HEK293T (cell line): ENCODE measurements around the gene ZFPL1.

Experiments
- CTCF ChIA-PET: fragments of 350-600 bp; formaldehyde crosslinking; extraction: SDS; loops from one replicate; lab custom pipeline; 2021; ENCODE audit warnings: antibody characterized with exemption, inconsistent platforms; lab: Yijun Ruan, JAX
- POLR2A ChIA-PET: fragments of 350-600 bp; formaldehyde crosslinking; extraction: SDS; loops from one replicate; lab custom pipeline; 2020; ENCODE audit warnings: antibody characterized with exemption, inconsistent platforms; lab: Yijun Ruan, JAX
- DNase-seq: peaks from one replicate; pipeline ENCODE4 v3.0.0; 2012; ENCODE audit warnings: mixed read lengths; ENCODE audit errors: extremely low spot score
- ARNT ChIP-seq: fragments of 450-650 bp; IDR thresholded peaks from 2 replicates; pipeline ENCODE4 v1.6.1; 2017; ENCODE audit warnings: mild to moderate bottlenecking
- BHLHE40 ChIP-seq: fragments of 450-650 bp; IDR thresholded peaks from 2 replicates; pipeline ENCODE4 v1.6.1; 2016; ENCODE audit warnings: mild to moderate bottlenecking, moderate library complexity, borderline replicate concordance
- CTBP1 ChIP-seq: fragments of 450-650 bp; IDR thresholded peaks from 2 replicates; pipeline ENCODE4 v1.6.1; 2016; ENCODE audit warnings: borderline replicate concordance
- ELF4 ChIP-seq: fragments of 450-650 bp; IDR thresholded peaks from 2 replicates; pipeline ENCODE4 v1.6.1; 2017; ENCODE audit warnings: antibody characterized with exemption
- FOXA1 ChIP-seq: fragments of 450-650 bp; IDR thresholded peaks from 2 replicates; pipeline ENCODE4 v1.6.1; 2016; ENCODE audit warnings: mild to moderate bottlenecking
- FOXK2 ChIP-seq: fragments of 450-650 bp; IDR thresholded peaks from 2 replicates; pipeline ENCODE4 v1.6.1; 2016; ENCODE audit warnings: mild to moderate bottlenecking
- FOXM1 ChIP-seq: fragments of 450-650 bp; IDR thresholded peaks from 2 replicates; pipeline ENCODE4 v1.6.1; 2017; ENCODE audit warnings: mild to moderate bottlenecking, borderline replicate concordance
- HDGF ChIP-seq: fragments of 450-650 bp; IDR thresholded peaks from 2 replicates; pipeline ENCODE4 v1.6.1; 2017; ENCODE audit warnings: antibody characterized with exemption, borderline replicate concordance
- L3MBTL2 ChIP-seq: fragments of 450-650 bp; conservative IDR thresholded peaks from 2 replicates; pipeline ENCODE4 v1.6.1; 2016; ENCODE audit warnings: mild to moderate bottlenecking
- LEF1 ChIP-seq: fragments of 450-650 bp; IDR thresholded peaks from 2 replicates; pipeline ENCODE4 v1.6.1; 2017; ENCODE audit warnings: mild to moderate bottlenecking, borderline replicate concordance
- NFRKB ChIP-seq: fragments of 450-650 bp; IDR thresholded peaks from 2 replicates; pipeline ENCODE4 v1.6.1; 2016; ENCODE audit warnings: mild to moderate bottlenecking, moderate library complexity
- SP1 ChIP-seq: fragments of 450-650 bp; IDR thresholded peaks from 2 replicates; pipeline ENCODE4 v1.6.1; 2017
- SUZ12 ChIP-seq: fragments of 450-650 bp; IDR thresholded peaks from 2 replicates; pipeline ENCODE4 v1.6.1; 2016; ENCODE audit warnings: mild to moderate bottlenecking
- TARDBP ChIP-seq: fragments of 450-650 bp; IDR thresholded peaks from 2 replicates; pipeline ENCODE4 v1.6.1; 2016
- ZNF384 ChIP-seq: fragments of 450-650 bp; IDR thresholded peaks from 2 replicates; pipeline ENCODE4 v1.6.1; 2016
- TF ChIP-seq, protein P1 (sequence below): fragments of 450-650 bp; IDR thresholded peaks from 2 replicates; pipeline ENCODE4 v1.6.1; 2016

The ZFPL1 gene

DNA sequence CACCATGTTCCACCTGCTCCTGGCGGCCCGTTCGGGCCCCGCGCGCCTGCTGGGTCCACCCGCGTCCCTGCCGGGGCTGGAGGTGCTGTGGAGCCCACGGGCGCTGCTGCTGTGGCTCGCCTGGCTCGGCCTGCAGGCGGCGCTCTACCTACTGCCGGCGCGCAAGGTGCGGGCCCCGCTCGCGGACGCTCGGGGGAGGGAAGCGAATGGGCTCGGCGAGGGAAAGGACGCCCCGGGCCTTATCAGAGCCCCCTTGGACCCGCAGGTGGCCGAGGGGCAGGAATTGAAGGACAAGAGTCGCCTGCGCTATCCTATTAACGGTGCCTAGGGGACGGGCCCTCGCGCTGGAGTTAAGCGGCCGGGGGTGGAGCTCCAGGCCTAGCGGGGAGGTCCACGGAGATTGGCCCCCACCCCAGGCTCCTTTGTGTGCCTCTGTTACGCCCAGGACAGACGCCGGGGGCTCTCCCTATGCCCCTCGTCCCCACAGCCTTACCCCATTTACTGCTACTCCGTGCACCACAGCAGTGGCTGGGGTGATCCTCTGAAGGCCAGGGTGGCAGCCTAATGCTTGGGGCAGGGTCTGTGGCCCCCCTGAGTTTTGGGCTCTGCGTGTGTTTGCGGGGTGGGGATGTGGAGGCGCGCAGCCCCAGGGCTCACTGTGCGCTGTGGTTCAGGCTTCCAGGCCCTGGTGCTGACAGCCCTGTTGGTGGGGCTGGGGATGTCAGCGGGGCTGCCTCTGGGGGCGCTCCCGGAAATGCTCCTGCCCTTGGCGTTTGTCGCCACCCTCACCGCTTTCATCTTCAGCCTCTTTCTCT, 28.7 kb downstream of the ZFPL1 start:
- CTCF ChIA-PET, result interaction anchor here (0.6 to 3.5 kb wide), 10 partner anchors 11 to 387 kb away, joined by 3 to 20 read pairs (median 5); partner anchors contain the start of genes ARL2 and CAPN1
- TF ChIP-seq TARDBP, result peak; percentile 97
- no peak for TF ChIP-seq ARNT
- TF ChIP-seq HDGF, result no peak
- POLR2A ChIA-PET, result interaction anchor here (0.9 to 4.2 kb wide), 15 partner anchors 9 to 1176 kb away, joined by 3 to 35 read pairs (median 6); partner anchors contain the start of genes ARL2, CAPN1, CDCA5 and FAU
- DNase-seq, result peak; percentile 64

DNA sequence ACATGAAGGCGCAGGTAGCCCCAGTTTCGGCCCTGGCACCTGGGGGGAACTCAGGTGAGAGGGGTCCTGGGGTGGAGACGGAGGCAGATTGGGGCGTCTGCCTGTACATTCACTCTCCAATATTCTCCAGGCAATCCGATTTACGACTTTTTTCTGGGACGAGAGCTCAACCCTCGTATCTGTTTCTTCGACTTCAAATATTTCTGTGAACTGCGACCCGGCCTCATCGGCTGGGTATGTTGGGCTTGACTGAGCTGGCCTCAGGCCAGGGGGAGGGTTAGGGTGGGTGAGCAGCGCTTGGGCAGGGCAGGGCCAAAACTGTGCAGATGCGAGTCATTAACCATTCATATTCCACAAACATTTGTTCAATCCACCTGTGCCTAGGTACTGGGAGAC, 29.3 kb downstream of the ZFPL1 start:
- no peak for DNase-seq
- ChIA-PET POLR2A (interaction anchor here (1.3 to 4.2 kb wide), 3 partner anchors 9 to 149 kb away, joined by 5 to 35 read pairs (median 6); partner anchors contain the start of genes FAU, MRPL49, POLA2 and SYVN1), CTCF (interaction anchor here (0.7 to 3.5 kb wide), 8 partner anchors 11 to 248 kb away, joined by 3 to 20 read pairs (median 5); partner anchors contain the start of genes ARL2 and CAPN1)
- TF ChIP-seq NFRKB (no peak), FOXK2 (no peak), LEF1 (no peak), CTBP1 (no peak), BHLHE40 (no peak), ARNT (no peak), L3MBTL2 (no peak), ZNF384 (no peak), HDGF (no peak), FOXA1 (no peak), FOXM1 (no peak), SP1 (no peak), ELF4 (no peak)
- TF ChIP-seq, protein P1, sequence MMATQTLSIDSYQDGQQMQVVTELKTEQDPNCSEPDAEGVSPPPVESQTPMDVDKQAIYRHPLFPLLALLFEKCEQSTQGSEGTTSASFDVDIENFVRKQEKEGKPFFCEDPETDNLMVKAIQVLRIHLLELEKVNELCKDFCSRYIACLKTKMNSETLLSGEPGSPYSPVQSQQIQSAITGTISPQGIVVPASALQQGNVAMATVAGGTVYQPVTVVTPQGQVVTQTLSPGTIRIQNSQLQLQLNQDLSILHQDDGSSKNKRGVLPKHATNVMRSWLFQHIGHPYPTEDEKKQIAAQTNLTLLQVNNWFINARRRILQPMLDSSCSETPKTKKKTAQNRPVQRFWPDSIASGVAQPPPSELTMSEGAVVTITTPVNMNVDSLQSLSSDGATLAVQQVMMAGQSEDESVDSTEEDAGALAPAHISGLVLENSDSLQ, result no peak

DNA sequence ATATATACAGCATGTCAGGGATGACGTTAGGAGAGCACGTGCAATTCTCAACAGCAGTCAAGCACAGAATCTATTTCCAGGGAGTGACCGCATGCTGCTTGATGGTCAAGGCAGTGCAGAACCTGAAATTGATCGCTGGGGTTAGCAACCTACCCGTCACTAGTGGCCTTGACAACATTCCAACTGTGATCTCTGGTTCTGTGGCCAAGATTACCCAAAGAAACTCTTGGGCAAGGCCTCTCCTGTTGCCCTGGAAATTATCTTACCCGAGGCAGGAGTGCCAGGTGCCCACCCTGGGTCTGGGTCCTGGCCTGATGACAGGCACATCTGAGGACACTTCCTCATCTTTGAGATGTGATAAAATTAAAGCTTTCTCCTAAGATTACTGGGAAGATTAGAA, 29.8 kb downstream of the ZFPL1 start:
- TF ChIP-seq NFRKB (no peak), LEF1 (no peak), TARDBP (no peak), ELF4 (no peak), ZNF384 (no peak), BHLHE40 (no peak), L3MBTL2 (no peak), CTBP1 (no peak), HDGF (no peak), SUZ12 (no peak), SP1 (no peak)
- CTCF ChIA-PET, result interaction anchor here (1.4 to 2.0 kb wide), 3 partner anchors 50 to 249 kb away, joined by 3 to 5 read pairs (median 4); partner anchors contain the start of gene CAPN1
- POLR2A ChIA-PET, result interaction anchor here (1.3 to 4.2 kb wide), 2 partner anchors 8 to 22 kb away, joined by 6 to 35 read pairs; partner anchors contain the start of genes FAU, MRPL49 and SYVN1
- no peak for DNase-seq

DNA sequence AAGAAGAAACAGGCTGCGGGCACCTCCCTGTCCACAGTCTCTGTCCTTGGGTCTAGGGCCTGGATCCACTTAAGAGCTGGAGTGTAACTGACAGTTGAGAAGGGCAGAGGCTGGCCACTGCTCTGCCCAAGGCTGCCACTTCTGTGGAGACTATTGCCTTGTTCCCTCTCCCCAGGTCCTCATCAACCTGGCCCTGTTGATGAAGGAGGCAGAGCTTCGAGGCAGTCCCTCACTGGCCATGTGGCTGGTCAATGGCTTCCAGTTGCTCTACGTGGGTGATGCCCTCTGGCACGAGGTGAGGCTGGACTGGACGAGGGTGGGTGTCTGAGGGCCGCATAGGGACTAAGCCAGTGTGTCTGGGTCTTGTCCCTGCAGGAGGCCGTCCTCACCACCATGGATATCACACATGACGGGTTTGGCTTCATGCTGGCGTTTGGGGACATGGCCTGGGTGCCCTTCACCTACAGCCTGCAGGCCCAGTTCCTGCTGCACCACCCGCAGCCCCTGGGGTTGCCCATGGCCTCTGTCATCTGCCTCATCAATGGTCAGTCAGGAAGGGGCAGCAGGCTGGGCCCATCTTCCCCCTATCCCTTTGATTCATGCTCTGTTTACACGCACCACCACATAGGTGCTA, 30.6 kb downstream of the ZFPL1 start:
- ChIA-PET POLR2A (no interaction called here), CTCF (no interaction called here)
- TF ChIP-seq SP1, result no peak
- no peak for TF ChIP-seq SUZ12
- TF ChIP-seq ZNF384, result no peak
- no peak for DNase-seq

DNA sequence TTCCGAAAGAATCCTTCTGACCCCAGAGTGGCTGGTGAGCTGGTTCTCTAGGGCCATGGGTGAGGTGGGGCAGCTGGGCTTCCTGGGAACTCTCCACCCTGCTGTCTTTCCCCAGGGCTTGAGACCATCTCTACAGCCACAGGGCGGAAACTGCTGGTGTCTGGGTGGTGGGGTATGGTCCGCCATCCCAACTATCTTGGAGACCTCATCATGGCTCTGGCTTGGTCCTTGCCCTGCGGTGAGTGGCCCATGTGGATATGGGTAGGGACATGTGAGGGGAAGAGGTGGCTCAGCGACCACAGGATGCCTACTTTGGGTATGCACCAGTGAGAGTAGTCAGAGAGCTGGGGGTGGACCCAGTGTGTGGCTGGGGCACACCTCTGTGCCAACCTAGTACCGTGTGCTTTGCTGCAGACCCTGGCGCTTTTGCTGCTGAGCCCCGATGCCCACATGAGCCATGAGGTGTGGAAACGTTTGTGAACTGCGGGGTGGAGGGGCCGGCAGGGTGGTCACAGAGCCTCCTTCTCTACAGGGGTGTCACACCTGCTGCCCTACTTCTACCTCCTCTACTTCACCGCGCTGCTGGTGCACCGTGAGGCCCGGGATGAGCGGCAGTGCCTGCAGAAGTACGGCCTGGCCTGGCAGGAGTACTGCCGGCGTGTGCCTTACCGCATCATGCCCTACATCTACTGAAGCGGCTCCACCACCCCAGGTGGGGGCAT, 31.5 kb downstream of the ZFPL1 start:
- no peak for DNase-seq
- CTCF ChIA-PET, result no interaction called here

DNA sequence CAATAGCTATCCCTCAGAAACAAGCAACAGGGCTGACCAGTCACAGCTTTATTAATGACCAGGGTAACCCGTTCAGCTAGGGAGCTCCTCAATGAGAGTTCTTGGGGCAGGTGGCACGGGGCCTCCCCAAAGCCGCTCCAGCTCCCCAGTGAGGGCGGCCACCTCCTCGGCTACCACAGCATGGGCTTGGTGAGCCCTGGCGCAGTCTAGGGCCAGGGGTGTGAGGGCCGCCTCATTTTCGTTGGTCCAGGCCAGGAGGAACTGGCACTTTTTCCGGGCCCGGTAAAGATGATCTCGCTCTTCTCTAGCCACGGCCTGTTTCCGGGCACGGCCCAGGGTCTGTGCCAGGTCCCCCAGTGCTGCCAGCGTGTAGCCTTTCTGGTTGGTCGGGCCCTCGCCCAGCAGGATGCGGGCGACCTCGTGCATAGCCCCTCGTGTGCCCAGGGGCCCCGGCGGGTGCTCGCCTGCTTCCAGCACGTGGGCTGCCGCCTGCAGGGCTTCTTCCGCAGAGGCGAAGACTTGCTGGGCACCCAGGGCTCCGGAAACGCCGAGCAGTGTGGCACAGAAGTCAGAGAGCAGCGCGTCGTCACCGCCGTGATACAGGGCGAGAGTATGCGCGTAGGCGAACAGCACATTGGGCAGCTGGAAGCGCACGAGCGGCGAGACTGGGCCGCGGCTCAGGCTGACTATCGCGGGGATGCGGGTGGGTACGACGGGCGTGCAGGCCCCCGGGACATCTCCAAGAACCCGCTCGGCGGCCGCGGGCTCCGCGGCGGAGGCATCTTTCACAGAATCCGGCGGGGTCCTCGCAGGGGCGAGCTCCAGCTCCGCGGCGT, 32.6 kb downstream of the ZFPL1 start:
- DNase-seq, result no peak
- TF ChIP-seq L3MBTL2 (peak; percentile 94), FOXM1 (no peak)
- ChIA-PET POLR2A (interaction anchor here (0.7 to 2.5 kb wide), 11 partner anchors 9 to 267 kb away, joined by 3 to 13 read pairs (median 3); partner anchors contain the start of genes CAPN1, POLA2, SAC3D1 and SYVN1), CTCF (interaction anchor here (0.6 to 1.1 kb wide), 3 partner anchors 91 to 229 kb away, joined by 3 to 8 read pairs (median 4); no protein-coding TSS in a partner anchor)

More for the DNA sequence above, 31.5 kb downstream of the ZFPL1 start:
- POLR2A ChIA-PET, result interaction anchor here (1.0 to 2.3 kb wide), 2 partner anchors 13 to 32 kb away, joined by 3 to 6 read pairs; no protein-coding TSS in a partner anchor
- TF ChIP-seq ARNT (no peak), HDGF (0 out of 2 replicates have a peak, but pooled peaks have one; percentile 16), CTBP1 (no peak), ELF4 (0 out of 2 replicates have a peak, but pooled peaks have one; percentile 18)
